Immature natural killer cell (primary cell): ENCODE results near the gene ZNF563. TPM values are rescaled to one million over a fixed set of nuclear protein-coding genes. Genes with fewer than 3 reads are reported as not detected.

Experiments
- DNase-seq, 3 donors: peaks; one replicate each; pipeline ENCODE4 v3.0.0; 2022; ENCODE audit warnings: mixed read lengths in 1 of 3
- H3K27ac Mint-ChIP-seq, 6 donors: one replicate each; pipeline ENCODE4 v1.8.0; 2020; ENCODE audit warnings: mixed read lengths in 6 of 6, mild to moderate bottlenecking in 5 of 6, inconsistent platforms in 4 of 6, moderate library complexity in 3 of 6
- H3K27me3 Mint-ChIP-seq, 3 donors: one replicate each; pipeline ENCODE4 v1.8.0; 2020 to 2021; ENCODE audit warnings: low read depth in 3 of 3, mild to moderate bottlenecking in 3 of 3, mixed read lengths in 3 of 3, moderate library complexity in 3 of 3, inconsistent platforms in 1 of 3
- H3K36me3 Mint-ChIP-seq, 3 donors: one replicate each; pipeline ENCODE4 v1.8.0; 2020; ENCODE audit warnings: mixed read lengths in 3 of 3, inconsistent platforms in 2 of 3, mild to moderate bottlenecking in 2 of 3
- H3K4me1 Mint-ChIP-seq, 2 donors: one replicate each; pipeline ENCODE4 v1.8.0; 2020; ENCODE audit warnings: inconsistent platforms in 2 of 2, mild to moderate bottlenecking in 2 of 2, mixed read lengths in 2 of 2, moderate library complexity in 1 of 2
- H3K4me3 Mint-ChIP-seq, 5 donors: one replicate each; pipeline ENCODE4 v1.8.0; 2020; ENCODE audit warnings: mild to moderate bottlenecking in 5 of 5, mixed read lengths in 5 of 5, inconsistent platforms in 3 of 5, moderate library complexity in 3 of 5
- H3K9me3 Mint-ChIP-seq, 6 donors: one replicate each; pipeline ENCODE4 v1.8.0; 2020; ENCODE audit warnings: mild to moderate bottlenecking in 6 of 6, mixed read lengths in 6 of 6, inconsistent platforms in 4 of 6, moderate library complexity in 3 of 6
- polyA plus RNA-seq, 3 donors: library from polyadenylated mRNA; unstranded; fragments of 300-500 nt; fragmentation: Illumina TruSeq; gene quantifications; one replicate each; pipeline ENCODE4 v1.2.3, GENCODE V29; 2021

The ZNF563 gene
- polyA plus RNA-seq, 3 donors from 2014 or later = 1.0 to 5.3 (median 1.2) TPM

DNA sequence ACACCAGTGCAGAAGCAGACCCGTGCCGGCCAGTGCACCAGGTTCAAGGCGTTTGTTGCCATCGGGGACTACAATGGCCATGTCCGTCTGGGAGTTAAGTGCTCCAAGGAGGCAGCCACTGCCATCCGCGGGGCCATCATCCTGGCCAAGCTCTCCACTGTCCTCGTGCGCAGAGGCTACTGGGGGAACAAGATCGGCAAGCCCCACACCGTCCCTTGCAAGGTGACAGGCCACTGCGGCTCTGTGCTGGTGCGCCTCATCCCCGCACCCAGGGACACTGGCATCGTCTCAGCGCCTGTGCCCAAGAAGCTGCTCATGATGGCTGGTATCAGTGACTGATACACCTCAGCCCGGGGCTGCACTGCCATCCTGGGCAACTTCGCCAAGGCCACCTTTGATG is 48.8 kb downstream of the ZNF563 start:
- peaks cover 0 to 3% (median 0%) of the 10 kb centered on the region in 3 donors for H3K36me3 Mint-ChIP-seq
- H3K9me3 Mint-ChIP-seq = no peaks in the 10 kb centered on the region
- H3K27ac Mint-ChIP-seq = no peak overlapping the region

GRCh38 chr19:12284226-12284625 is 49.2 kb downstream of the ZNF563 start:
- H3K27ac Mint-ChIP-seq = peak overlapping the region in 1 of 6 donors; percentile 56
- H3K4me3 Mint-ChIP-seq = no peak overlapping the region
- H3K36me3 Mint-ChIP-seq = peaks cover 0 to 3% (median 0%) of the 10 kb centered on the region in 3 donors
- peaks cover 47 to 66% of the 10 kb centered on the region in 2 donors for H3K4me1 Mint-ChIP-seq
- no peaks in the 10 kb centered on the region for H3K9me3 Mint-ChIP-seq
- H3K27me3 Mint-ChIP-seq = no peaks in the 10 kb centered on the region
- DNase-seq = no peak

More for the DNA sequence above, 48.8 kb downstream of the ZNF563 start:
- no peak overlapping the region for H3K4me3 Mint-ChIP-seq
- DNase-seq = no peak
- H3K4me1 Mint-ChIP-seq = peaks cover 47 to 66% of the 10 kb centered on the region in 2 donors
- no peaks in the 10 kb centered on the region for H3K27me3 Mint-ChIP-seq

GRCh38 chr19:12278713-12279112 is 54.7 kb downstream of the ZNF563 start:
- peak overlapping the region in 5 of 6 donors; percentile 18 to 66 (median 53) for H3K27ac Mint-ChIP-seq
- H3K36me3 Mint-ChIP-seq = peaks cover 37 to 43% (median 39%) of the 10 kb centered on the region in 3 donors
- no peaks in the 10 kb centered on the region for H3K27me3 Mint-ChIP-seq

DNA sequence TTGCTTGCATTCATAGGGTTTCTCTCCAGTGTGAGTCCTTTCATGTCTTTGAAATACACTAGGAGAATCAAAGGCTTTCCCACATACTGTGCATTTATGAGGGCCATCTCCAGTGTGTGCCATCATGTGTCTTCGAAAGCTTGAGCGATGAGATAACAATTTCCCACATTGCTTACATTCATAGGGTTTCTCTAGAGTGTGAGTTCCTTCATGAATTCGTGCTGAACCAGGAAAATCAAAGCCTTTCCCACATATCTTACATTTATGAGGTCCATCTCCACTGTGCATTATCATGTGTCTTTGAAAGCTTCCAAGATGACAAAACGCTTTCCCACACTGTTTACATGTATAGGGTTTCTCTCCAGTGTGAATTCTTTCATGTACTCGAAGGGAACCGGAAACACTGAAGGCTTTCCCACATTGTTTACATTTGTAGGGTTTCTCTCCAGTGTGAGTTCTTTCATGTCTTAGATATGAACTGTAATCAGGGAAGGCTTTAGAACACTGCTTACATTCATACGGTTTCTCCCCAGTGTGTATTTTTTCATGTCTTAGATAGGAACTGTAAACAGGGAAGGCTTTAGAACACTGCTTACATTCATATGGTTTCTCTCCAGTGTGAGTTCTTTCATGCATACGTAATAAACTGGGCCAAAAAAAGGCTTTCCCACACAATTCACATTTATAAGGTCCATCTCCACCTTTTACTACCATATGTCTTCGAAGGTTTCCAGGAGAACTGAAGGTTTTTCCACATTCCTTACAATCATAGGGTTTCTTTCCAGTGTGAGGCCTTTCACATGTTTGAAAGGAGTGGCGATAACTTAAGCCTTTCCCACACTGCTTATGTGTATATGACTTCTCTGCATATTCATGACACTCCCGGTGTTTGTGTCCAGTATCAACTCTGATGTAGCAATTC is 60.2 kb downstream of the ZNF563 start:
- peaks cover 0 to 6% (median 5%) of the 10 kb centered on the region in 3 donors for H3K27me3 Mint-ChIP-seq
- H3K27ac Mint-ChIP-seq = no peak overlapping the region
- H3K4me3 Mint-ChIP-seq = peak overlapping the region in 1 of 5 donors; percentile 13
- H3K4me1 Mint-ChIP-seq = peaks cover 14 to 27% of the 10 kb centered on the region in 2 donors
- H3K9me3 Mint-ChIP-seq = peaks cover 46 to 88% (median 59%) of the 10 kb centered on the region in 6 donors
- peaks cover 67 to 79% (median 71%) of the 10 kb centered on the region in 3 donors for H3K36me3 Mint-ChIP-seq
- no peak for DNase-seq

More at GRCh38 chr19:12278713-12279112, 54.7 kb downstream of the ZNF563 start:
- no peak for DNase-seq
- Mint-ChIP-seq H3K4me3 (no peak overlapping the region), H3K9me3 (peaks cover 13 to 36% (median 17%) of the 10 kb centered on the region in 6 donors), H3K4me1 (peaks cover 54 to 74% of the 10 kb centered on the region in 2 donors)

DNA sequence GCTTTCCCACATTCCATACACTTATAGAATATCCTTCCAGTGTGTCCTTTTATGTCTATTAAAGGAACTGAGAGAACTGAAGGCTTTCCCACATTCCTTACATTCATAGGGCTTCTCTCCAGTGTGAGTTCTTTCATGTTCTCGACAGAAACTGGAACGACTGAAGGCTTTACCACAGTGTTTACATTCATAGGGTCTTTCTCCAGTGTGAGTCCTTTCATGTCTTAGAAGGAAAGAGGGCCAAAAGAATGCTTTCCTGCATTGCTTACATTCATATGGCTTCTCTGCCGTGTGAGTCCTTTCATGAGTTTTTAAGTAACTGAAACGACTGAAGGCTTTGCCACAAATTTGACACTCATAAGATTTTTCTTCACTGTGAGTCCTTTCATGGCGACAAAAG is 61.0 kb downstream of the ZNF563 start:
- Mint-ChIP-seq H3K36me3 (peaks cover 62 to 80% (median 71%) of the 10 kb centered on the region in 3 donors), H3K27me3 (peaks cover 0 to 6% (median 5%) of the 10 kb centered on the region in 3 donors), H3K9me3 (peaks cover 46 to 92% (median 63%) of the 10 kb centered on the region in 6 donors), H3K27ac (no peak overlapping the region), H3K4me3 (no peak overlapping the region), H3K4me1 (peaks cover 8 to 18% of the 10 kb centered on the region in 2 donors)
- DNase-seq = no peak

DNA sequence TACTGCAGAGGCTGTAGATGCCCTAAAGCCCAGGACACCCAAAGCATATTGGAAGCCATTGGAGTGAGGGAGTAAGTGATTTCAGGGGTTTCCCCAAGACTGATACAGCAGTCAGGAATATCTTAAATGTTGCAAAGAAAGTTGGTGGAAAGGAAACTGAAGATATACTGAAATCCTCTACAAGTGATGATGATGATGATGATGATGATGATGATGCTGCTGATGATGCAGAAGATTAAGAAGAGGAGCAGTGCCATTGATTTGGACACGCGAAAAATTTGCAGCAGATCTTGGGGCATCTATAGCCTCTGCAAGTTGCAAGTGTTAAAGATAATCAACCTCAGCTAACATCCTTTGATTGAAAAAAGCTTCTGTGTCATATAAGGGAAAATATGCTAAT is 62.6 kb downstream of the ZNF563 start:
- Mint-ChIP-seq H3K36me3 (peaks cover 49 to 67% (median 58%) of the 10 kb centered on the region in 3 donors), H3K9me3 (peaks cover 42 to 83% (median 65%) of the 10 kb centered on the region in 6 donors), H3K27ac (no peak overlapping the region), H3K4me1 (peaks cover 0 to 3% of the 10 kb centered on the region in 2 donors), H3K27me3 (peaks cover 0 to 6% (median 5%) of the 10 kb centered on the region in 3 donors), H3K4me3 (no peak overlapping the region)
- no peak for DNase-seq

Other genes with a start within 250 kb of the ZNF563 start
- gene ZNF20, start 193.3 kb downstream of the ZNF563 start, polyA plus RNA-seq = 1 to 10 TPM; 2.2 to 4.1 (median 2.4) TPM
- 1 to 10 TPM in 1 of 3 donors, under 1 TPM in 1, not detected in 1; 0.51 to 3.6 TPM for gene ZNF625, start 176.9 kb downstream of the ZNF563 start, polyA plus RNA-seq
- 10 to 100 TPM; 15.1 to 20.1 (median 18.6) TPM for gene ZNF136, start 170.5 kb downstream of the ZNF563 start, polyA plus RNA-seq
- 10 to 100 TPM; 18.6 to 39.5 (median 19.1) TPM for gene ZNF44, start 38.8 kb downstream of the ZNF563 start, polyA plus RNA-seq
- gene ZNF442, start 32.0 kb upstream of the ZNF563 start, polyA plus RNA-seq = 1 to 10 TPM in 2 of 3 donors, under 1 TPM in 1; 0.46 to 2.4 (median 1.4) TPM
- gene ZNF799, start 67.6 kb upstream of the ZNF563 start, polyA plus RNA-seq = 1 to 10 TPM; 4.5 to 9.1 (median 4.7) TPM
- gene ZNF443, start 107.4 kb upstream of the ZNF563 start, polyA plus RNA-seq = 1 to 10 TPM in 2 of 3 donors, not detected in 1; 1.9 to 3.0 TPM
- 1 to 10 TPM; 1.1 to 2.6 (median 2.3) TPM for gene ZNF709, start 151.2 kb upstream of the ZNF563 start, polyA plus RNA-seq
- gene ZNF564, start 217.8 kb upstream of the ZNF563 start, polyA plus RNA-seq = 10 to 100 TPM; 14.0 to 22.6 (median 16.2) TPM